Measurements from ENCODE around the gene KRT31. TPM values are rescaled to one million over a fixed set of nuclear protein-coding genes. Genes with fewer than 3 reads are reported as not detected.

KRT31 gene
- total RNA-seq: not detected

DNA sequence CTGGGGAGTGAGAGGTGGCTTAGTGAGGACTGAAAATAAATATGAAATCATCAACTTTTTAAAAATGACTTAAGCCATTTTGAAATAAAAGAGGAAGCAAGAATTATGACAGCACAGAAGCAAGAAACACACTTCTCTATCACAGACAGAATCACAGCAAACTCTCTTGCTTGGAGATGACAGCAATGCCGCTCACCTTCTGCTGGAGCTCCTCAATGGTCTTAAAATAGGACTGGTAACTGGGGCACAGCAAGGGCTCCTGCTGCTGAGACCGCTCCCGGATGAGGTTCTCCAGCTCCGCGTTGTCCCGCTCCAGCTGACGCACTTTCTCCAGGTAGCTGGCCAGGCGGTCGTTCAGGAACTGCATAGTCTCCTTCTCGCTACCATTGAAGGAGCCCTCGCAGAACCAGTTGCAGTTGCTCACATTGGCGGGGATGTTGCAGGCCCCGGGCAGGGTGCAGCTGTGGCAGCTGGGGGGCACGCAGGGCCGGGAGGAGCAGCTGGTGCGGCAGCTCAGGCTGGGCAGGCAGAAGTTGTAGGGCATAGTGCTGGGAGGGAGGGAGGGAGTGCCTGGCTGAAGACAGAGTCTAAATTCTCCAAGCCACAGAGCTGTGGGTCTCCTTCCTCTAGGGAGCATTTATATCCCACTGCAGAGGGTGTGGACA is at the start of gene KRT31:
KRT31 (minus strand) TSS at position 613 of the 665 bp plus-strand sequence; CDS start at position 544, 69 bp downstream.
- Histone ChIP-seq H3K27me3 (no peaks in the 10 kb centered on the region), H3K27ac (no peak within 1 kb of the TSS), H3K4me3 (no peak within 1 kb of the TSS), H3K9me3 (no peaks in the 10 kb centered on the region), H3K4me1 (peaks cover 0 to 5% (median 0%) of the 10 kb centered on the region in 4 donors), H3K36me3 (no peaks in the 10 kb centered on the region)
- 80 to 91% methylated on average over 15 to 16 of the region's 16 CpGs for WGBS, 2 donors
- DNase-seq (ENCODE audit: low spot score in 2 of 2): no peak
- TF ChIP-seq, protein P1, sequence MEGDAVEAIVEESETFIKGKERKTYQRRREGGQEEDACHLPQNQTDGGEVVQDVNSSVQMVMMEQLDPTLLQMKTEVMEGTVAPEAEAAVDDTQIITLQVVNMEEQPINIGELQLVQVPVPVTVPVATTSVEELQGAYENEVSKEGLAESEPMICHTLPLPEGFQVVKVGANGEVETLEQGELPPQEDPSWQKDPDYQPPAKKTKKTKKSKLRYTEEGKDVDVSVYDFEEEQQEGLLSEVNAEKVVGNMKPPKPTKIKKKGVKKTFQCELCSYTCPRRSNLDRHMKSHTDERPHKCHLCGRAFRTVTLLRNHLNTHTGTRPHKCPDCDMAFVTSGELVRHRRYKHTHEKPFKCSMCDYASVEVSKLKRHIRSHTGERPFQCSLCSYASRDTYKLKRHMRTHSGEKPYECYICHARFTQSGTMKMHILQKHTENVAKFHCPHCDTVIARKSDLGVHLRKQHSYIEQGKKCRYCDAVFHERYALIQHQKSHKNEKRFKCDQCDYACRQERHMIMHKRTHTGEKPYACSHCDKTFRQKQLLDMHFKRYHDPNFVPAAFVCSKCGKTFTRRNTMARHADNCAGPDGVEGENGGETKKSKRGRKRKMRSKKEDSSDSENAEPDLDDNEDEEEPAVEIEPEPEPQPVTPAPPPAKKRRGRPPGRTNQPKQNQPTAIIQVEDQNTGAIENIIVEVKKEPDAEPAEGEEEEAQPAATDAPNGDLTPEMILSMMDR (IDR thresholded peaks at IDR 0.05): no peak
- no peak for TF ChIP-seq EP300 (IDR thresholded peaks at IDR 0.05)
- TF ChIP-seq POLR2A (IDR thresholded peaks at IDR 0.05): no peak

DNA sequence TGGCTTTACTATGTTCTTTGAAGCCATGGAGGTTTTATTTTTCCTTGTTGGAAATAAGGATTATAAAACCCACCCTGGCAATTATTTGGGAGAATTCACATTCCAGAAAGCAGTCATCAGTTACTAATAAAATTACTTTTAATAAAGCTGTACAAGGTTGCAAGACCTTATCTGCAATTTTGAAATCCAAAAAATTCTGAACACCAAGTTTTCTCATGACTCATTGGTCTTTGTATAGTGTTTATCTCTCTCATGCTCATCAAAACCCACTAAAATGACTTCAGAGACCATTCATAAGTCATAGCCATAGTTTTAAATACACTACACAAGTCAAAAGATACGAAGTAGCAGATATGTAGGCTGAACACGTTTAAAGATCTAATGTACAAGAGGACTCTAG is 49.4 kb upstream of the KRT31 start:
- Histone ChIP-seq H3K4me1 (peaks cover 0 to 11% (median 0%) of the 10 kb centered on the region in 4 donors), H3K27ac (no peak overlapping the region), H3K4me3 (no peak overlapping the region), H3K9me3 (peaks cover 0 to 6% (median 0%) of the 10 kb centered on the region in 4 donors), H3K27me3 (no peaks in the 10 kb centered on the region), H3K36me3 (no peaks in the 10 kb centered on the region)
- WGBS, 2 donors: 21 to 49% methylated on average over 2 of the region's 2 CpGs
- TF ChIP-seq EP300 (IDR thresholded peaks at IDR 0.05) (no peak), POLR2A (IDR thresholded peaks at IDR 0.05) (no peak)
- TF ChIP-seq, protein P1 (IDR thresholded peaks at IDR 0.05): no peak
- DNase-seq (ENCODE audit: low spot score in 2 of 2): no peak

DNA sequence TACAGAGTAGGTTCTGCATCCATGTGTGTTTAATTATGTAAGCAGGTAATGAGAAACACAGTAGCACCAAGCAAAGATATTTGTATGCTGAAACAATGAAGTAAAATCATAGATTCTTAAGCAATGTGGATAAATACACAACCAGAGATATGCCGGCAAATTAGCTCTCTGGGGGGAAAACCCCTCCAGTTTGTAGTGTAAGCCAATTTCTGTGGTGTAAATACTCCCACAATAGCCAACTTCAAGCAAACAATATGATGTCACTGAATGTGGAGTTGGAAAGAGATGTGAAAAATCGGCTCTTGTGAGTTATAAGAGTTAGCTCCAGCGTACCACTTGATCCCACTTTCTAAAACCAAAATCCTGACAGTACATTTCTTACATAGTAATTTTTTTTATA is 47.2 kb upstream of the KRT31 start:
- DNase-seq (ENCODE audit: low spot score in 2 of 2): no peak
- TF ChIP-seq EP300 (IDR thresholded peaks at IDR 0.05): no peak
- Histone ChIP-seq H3K36me3 (no peaks in the 10 kb centered on the region), H3K4me3 (no peak overlapping the region), H3K27me3 (no peaks in the 10 kb centered on the region), H3K27ac (no peak overlapping the region), H3K9me3 (no peaks in the 10 kb centered on the region), H3K4me1 (peaks cover 0 to 11% (median 0%) of the 10 kb centered on the region in 4 donors)
- WGBS, 2 donors: 61 to 76% methylated on average over 3 of the region's 3 CpGs

DNA sequence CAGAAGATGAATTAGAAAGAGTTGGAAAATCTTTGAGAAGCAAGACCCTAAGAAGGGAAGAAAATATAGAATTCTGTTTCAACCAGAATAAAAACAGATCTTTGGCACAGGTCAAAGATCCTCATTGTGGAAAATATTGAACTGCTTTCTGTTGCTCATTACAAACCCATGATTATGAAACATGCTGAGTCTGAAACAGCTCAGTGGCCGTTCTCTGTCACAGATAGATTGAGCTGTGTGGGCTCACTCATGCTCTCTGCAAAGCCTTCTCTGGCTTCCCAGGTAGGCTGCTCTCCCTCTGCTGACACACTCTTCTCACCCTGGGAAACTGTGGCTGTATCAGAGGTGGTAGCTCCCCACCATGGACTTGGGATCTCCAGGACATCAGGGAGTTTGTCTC is 46.8 kb upstream of the KRT31 start:
- no peak for TF ChIP-seq POLR2A (IDR thresholded peaks at IDR 0.05)
- TF ChIP-seq EP300 (IDR thresholded peaks at IDR 0.05): no peak
- TF ChIP-seq, protein P1 (IDR thresholded peaks at IDR 0.05): no peak
- peaks cover 0 to 11% (median 0%) of the 10 kb centered on the region in 4 donors for H3K4me1 ChIP-seq
- no peak overlapping the region for H3K4me3 ChIP-seq
- H3K27ac ChIP-seq: no peak overlapping the region
- DNase-seq (ENCODE audit: low spot score in 2 of 2): no peak
- 38 to 44% methylated on average over 1 of the region's 1 CpG for WGBS, 2 donors
- H3K9me3 ChIP-seq: no peaks in the 10 kb centered on the region
- H3K27me3 ChIP-seq: no peaks in the 10 kb centered on the region
- no peaks in the 10 kb centered on the region for H3K36me3 ChIP-seq

DNA sequence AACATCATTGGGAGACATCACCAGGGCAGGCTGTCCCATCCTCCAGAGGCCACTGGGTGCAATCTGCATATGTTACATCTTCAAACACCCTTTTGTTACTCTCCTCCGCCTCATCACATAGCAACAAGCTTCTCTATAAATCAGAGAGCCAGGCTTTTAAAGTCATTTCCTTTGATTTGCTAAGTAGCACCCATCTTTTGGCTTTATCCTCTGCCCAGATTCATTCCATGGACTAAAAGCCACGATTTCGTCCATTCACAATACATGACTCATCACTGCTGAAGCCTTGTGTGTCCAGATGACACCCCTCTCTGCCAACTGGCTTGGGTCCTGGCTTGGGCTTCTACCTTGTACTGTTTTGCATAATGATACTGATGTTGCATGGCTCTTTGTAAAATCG is 45.3 kb upstream of the KRT31 start:
- Histone ChIP-seq H3K9me3 (no peaks in the 10 kb centered on the region), H3K36me3 (no peaks in the 10 kb centered on the region), H3K4me1 (peaks cover 0 to 10% (median 0%) of the 10 kb centered on the region in 4 donors), H3K27me3 (no peaks in the 10 kb centered on the region), H3K27ac (no peak overlapping the region), H3K4me3 (no peak overlapping the region)
- TF ChIP-seq, protein P1 (IDR thresholded peaks at IDR 0.05): no peak
- TF ChIP-seq EP300 (IDR thresholded peaks at IDR 0.05) (no peak), POLR2A (IDR thresholded peaks at IDR 0.05) (no peak)
- WGBS, 2 donors: 69 to 76% methylated on average over 4 of the region's 4 CpGs
- no peak for DNase-seq (ENCODE audit: low spot score in 2 of 2)
